Bronchial epithelial cell (primary cell): ENCODE results near the gene PCYT1A. TPM values are rescaled to one million over a fixed set of nuclear protein-coding genes. Genes with fewer than 3 reads are reported as not detected.

Experiments
- DNase-seq: peaks from one replicate; pipeline ENCODE4 v3.0.0-alpha.2; 2010; ENCODE audit warnings: low read depth
- FAIRE-seq: peaks from 2 replicates; lab custom pipeline; 2011; peaks lifted over from hg19 to GRCh38; lab: Jason Lieb, UNC
- H3K27me3 ChIP-seq: 2 replicates; pipeline ENCODE4 v1.5.1; 2011; ENCODE audit warnings: low read length; ENCODE audit not compliant: control insufficient read depth, insufficient read depth
- H3K36me3 ChIP-seq: 2 replicates; pipeline ENCODE4 v1.5.1; 2011; ENCODE audit warnings: low read length; ENCODE audit not compliant: control insufficient read depth, insufficient read depth
- H3K4me3 ChIP-seq: 2 replicates; pipeline ENCODE4 v1.5.1; 2011; ENCODE audit warnings: mild to moderate bottlenecking, low read depth, low read length, control low read depth
- CTCF ChIP-seq: IDR thresholded peaks from 2 replicates; pipeline ENCODE4 v1.5.1; 2011; ENCODE audit warnings: mild to moderate bottlenecking, moderate library complexity, low read length, control low read depth, inconsistent platforms; ENCODE audit not compliant: insufficient read depth, severe bottlenecking
- total RNA-seq: library from RNA; depleted of rRNA; stranded (reverse); fragments of >200 nt; gene quantifications from 2 replicates; pipeline ENCODE4 v1.2.1, GENCODE V29; 2014

PCYT1A gene
- total RNA-seq, 1 donor from 2014 or later: 52.9 TPM

GRCh38 chr3:196195664-196196265 lies 91.8 kb downstream of the PCYT1A start:
- no peak for FAIRE-seq
- Histone ChIP-seq H3K4me3 (no peak overlapping the region), H3K36me3 (no peaks in the 10 kb centered on the region), H3K27me3 (no peaks in the 10 kb centered on the region)
- no peak for TF ChIP-seq CTCF
- no peak for DNase-seq

GRCh38 chr3:196194542-196194915 lies 93.0 kb downstream of the PCYT1A start:
- no peaks in the 10 kb centered on the region for H3K27me3 ChIP-seq
- H3K36me3 ChIP-seq: no peaks in the 10 kb centered on the region
- FAIRE-seq (no peak), DNase-seq (no peak)
- no peak overlapping the region for H3K4me3 ChIP-seq
- TF ChIP-seq CTCF: no peak

GRCh38 chr3:196193736-196194541 lies 93.6 kb downstream of the PCYT1A start:
- DNase-seq (no peak), FAIRE-seq (no peak)
- H3K36me3 ChIP-seq: no peaks in the 10 kb centered on the region
- no peak overlapping the region for H3K4me3 ChIP-seq
- no peak for TF ChIP-seq CTCF
- no peaks in the 10 kb centered on the region for H3K27me3 ChIP-seq

- Histone ChIP-seq H3K27me3 (no peaks in the 10 kb centered on the region), H3K4me3 (no peak overlapping the region), H3K36me3 (no peaks in the 10 kb centered on the region)
- FAIRE-seq (no peak), DNase-seq (no peak)
- TF ChIP-seq CTCF: no peak
Observed at GRCh38 chr3:196193133-196193735, 94.3 kb downstream of the PCYT1A start.

GRCh38 chr3:196192524-196193051 lies 94.9 kb downstream of the PCYT1A start:
- DNase-seq (no peak), FAIRE-seq (no peak)
- H3K27me3 ChIP-seq: no peaks in the 10 kb centered on the region
- no peak for TF ChIP-seq CTCF
- H3K36me3 ChIP-seq: no peaks in the 10 kb centered on the region
- H3K4me3 ChIP-seq: no peak overlapping the region
